NCI-H2196 treated with DMSO at 0.1 percent for 48 hours (cell line): ENCODE measurements around the gene MYOC.
"Not testable (repeated sequence)": the region's sequence is repeated elsewhere in the genome, so short reads cannot be mapped to it uniquely, and the experiment has no call there.

Source experiments
- DNase-seq: peaks from one replicate; lab custom pipeline; 2025; ENCODE audit not compliant: unreplicated experiment; lab: John Stamatoyannopoulos, UW

The MYOC gene

GRCh38 chr1:171652234-171652822 lies at the start of gene MYOC:
Gene MYOC (minus strand): TSS chr1:171652688. CDS start chr1:171652611, 77 bp downstream.
- no peak for DNase-seq

DNA sequence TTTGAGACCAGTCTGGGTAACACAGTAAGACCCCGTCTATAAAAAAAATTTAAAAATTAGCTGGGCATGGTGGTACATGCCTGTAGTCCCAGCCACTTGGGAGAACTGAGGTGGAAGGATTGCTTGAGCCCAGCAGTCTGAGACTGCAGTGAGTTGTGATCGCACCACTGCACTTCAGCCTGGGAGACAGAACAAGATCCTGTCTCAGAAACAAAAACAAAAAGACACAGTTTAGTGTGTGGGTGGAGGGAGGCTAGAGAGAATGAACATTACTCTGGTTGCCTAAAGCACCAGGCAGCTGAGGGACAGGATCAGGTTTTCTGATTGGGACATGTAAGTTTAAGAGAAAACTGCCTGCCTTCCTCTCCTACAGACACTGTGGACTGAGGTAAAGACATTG lies 47.0 kb upstream of the MYOC start:
- DNase-seq: no peak

DNA sequence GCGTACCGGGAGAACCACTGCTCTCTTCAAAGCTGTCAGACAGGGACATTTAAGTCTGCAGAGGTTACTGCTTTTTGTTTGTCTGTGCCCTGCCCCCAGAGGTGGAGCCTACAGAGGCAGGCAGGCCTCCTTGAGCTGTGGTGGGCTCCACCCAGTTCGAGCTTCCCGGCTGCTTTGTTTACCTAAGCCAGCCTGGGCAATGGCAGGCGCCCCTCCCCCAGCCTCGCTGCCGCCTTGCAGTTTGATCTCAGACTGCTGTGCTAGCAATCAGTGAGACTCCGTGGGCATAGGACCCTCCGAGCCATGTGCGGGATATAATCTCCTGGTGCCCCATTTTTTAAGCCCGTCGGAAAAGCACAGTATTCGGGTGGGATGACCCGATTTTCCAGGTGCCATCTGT lies 43.3 kb upstream of the MYOC start:
- DNase-seq: not testable (repeated sequence)

- DNase-seq: not testable (repeated sequence)
Measured at GRCh38 chr1:171693541-171693940, 41.1 kb upstream of the MYOC start.

GRCh38 chr1:171683870-171684269 lies 31.4 kb upstream of the MYOC start:
- no peak for DNase-seq

DNA sequence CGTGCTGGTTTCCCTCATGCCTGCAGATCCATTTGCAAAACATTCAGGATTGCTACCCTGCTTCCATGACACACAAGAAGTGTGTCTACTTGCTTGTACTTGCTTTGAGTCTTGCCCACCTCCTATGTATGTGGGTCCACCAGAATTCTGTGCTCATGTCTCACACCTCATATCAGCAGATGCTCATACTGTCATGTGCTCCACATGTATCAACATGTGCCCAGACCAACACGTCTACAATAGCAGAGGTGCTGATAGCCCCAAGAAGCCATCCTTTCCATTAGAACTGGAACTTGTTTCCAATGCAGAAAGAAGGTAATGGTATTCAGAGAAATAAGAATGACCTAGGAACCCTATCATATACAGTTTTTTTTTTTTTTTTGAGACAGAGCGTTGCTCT lies 27.9 kb upstream of the MYOC start:
- no peak for DNase-seq

DNA sequence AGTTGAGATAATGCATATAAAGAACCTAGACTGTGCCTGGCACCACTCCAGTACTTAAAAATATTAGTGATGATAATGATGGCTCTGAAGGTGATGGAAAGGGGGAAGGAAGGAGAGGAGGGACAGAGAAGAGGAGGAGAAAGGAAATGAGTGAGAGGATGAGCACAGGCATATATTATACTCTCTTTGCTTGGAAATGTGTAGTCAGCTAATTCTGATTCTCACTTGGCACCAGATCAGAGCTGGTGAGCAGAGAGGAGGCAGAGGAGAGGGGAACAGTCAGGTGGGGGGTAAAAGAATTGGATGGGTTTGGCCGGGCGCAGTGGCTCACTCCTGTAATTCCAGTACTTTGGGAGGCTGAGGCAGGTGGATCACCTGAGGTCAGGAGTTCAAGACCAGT lies 24.3 kb upstream of the MYOC start:
- no peak for DNase-seq

DNA sequence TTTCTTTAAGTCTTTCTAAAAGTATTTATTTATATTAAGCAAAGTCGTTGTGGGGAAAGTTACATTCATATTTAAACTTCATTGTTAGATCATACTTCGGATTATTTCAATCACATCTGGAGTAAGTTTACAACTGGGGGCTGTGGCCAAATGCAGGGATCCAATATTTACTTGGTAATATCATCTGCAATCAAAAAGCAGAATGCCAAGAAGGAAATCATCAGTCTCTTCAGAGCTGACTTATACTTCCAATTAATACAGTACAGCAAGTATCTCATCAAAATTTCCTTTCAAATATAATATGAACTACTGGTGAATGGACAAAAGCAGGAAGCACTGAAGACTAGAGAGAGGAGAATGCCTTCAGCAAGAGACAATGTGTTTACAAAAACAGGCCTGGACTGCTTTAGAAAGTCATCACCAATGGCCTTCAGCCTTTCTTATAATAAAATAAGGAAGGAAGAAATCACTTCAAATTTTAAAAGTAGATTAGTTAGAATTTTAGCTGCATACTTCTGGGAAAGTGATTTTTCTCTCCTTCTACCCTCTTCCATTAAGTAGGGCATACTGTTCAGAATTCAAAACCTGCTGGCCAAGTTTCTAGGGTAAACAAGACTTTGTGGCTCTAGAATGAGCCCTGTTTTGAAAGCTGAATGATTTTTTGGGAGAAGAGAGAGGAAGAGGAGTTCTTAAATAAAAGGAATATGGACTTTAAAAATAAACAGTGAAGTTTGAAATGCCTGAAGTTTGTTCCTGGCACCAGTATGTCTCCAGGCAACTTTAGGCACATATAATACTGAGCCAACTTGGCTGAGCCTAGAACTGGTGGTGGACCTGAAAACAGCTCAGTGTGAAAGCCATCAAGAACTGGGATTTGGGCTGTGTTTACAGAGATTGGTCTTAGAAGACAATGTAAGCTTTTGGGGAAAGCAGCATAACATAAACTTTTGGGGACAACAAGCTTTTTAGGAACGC lies 22.2 kb upstream of the MYOC start:
- no peak for DNase-seq

GRCh38 chr1:171670739-171671138 lies 18.3 kb upstream of the MYOC start:
- no peak for DNase-seq

- no peak for DNase-seq
Measured at GRCh38 chr1:171668372-171668771, 15.9 kb upstream of the MYOC start.

DNA sequence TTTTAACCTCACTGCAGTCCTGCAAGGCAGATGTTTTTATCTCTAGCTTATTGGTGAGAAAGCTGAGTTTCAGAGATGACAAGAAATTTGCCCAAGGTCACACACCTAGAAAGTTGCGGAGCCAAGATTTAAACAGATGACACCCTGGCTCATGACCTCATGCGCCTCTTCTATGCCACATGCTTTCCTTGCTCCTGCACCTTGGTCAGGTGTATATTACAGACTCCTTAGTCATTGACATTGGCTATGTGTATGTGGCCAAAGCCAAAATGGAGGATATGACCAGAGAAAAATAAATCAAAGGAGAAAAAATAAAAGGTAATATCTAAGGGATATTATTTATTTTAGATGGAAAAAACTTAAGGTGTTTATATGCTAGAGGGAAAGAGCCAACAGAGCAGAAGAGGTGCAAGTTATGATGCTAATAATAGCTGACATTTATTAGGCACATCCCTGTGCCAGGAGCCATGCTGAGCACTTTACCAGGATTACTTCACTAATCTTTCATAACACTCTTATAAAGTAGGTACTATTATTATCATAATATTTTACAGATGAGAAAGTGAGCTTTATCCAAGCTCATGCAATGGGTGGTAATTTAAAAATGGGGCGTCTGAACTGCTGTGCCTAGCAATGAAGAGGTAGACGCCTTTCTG lies 13.8 kb upstream of the MYOC start:
- DNase-seq: no peak

- no peak for DNase-seq
Measured at GRCh38 chr1:171664976-171665375, 12.5 kb upstream of the MYOC start.

GRCh38 chr1:171663854-171664575 lies 11.5 kb upstream of the MYOC start:
- DNase-seq: no peak

DNA sequence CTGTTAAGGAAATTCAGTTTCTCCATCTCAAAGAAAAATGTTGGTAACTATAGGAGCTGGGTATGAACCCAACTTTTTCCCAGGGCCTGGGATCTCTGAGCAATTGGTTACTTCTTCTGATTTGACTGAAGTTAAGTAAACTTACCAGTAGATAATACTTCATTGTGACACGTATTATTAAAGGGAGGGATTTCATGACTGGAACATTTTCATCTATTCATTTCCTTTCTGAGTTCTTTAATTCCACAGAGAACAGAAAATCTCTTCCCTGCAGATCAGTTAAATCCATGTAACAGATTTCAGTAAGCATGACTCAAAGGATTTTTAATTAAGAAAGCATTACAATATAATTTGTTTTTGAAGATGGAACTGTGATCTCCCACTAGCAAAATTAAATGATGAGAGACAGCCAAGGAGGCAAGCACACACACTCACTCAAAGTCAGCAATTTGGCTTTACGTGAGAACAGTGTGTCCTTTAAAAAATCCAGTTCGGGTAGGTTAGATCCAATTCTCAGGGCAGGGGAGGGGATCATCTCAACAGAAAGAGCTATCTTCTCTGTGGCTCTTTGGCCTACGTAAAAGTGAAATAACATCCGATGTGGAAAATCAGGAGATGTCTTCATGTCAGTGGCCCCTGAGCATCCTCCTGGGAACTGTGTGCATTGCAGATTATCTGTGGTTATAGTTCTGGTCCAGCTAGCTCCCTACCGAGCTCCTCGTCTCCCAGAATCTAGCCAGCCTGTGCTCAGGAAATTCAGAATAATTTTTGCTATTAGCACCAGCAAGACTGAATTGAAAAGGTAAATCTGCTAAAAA lies 10.8 kb upstream of the MYOC start:
- DNase-seq: no peak

DNA sequence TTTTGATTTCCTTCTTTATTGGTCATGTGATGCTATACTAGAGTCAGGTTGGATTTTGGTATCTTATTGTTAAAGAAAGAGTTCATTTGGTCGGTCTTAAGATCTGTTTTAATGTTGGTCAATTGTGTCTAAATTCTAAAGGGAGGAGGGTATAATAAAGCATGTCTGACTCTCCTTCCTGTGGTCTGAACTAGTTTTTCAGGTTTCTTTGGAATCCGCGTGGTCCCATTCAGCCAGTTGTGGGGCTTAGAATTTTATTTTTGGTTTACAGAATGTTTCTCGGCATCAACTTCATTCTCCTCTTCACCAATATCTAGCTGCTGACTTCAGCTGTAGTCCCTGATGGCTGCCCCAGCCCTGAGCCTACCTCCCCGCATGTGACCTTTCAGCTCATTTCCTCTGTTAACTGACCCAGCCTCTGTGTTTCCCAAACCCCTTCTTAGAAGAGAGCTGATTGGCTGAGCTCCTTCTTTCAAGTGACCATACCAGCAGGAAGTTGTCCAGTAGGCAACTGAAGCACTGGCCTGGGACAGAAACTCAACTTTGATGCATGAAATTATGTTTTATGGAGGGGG lies 8.7 kb upstream of the MYOC start:
- no peak for DNase-seq

GRCh38 chr1:171656206-171656605 lies 3.7 kb upstream of the MYOC start:
- DNase-seq: not testable (repeated sequence)

DNA sequence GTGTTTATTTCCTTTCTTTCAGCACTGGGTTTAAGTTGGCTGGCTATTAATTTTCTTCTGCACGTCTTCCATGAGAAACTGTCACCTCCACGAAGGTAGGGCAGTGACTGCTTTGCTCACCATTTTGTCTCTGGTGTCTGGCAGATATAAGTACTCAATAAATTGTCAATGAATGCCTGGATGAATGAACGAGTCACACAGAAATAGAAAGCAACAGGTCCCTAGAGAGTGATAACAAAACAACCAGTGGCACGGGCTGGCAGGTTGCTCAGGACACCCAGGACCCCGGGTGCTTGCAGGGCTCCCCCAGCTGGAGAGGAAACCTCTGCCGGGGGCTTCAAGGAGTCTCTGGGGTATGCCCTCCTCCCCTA lies 3.2 kb upstream of the MYOC start:
- no peak for DNase-seq

- DNase-seq: no peak
Measured at GRCh38 chr1:171654942-171655745, 2.7 kb upstream of the MYOC start.

GRCh38 chr1:171654201-171654941 lies 1.9 kb upstream of the MYOC start:
- no peak for DNase-seq
